ENCODE data around the gene BLACAT1.
"Not testable (repeated sequence)": the region's sequence is repeated elsewhere in the genome, so short reads cannot be mapped to it uniquely, and the experiment has no call there.

Gene BLACAT1

DNA sequence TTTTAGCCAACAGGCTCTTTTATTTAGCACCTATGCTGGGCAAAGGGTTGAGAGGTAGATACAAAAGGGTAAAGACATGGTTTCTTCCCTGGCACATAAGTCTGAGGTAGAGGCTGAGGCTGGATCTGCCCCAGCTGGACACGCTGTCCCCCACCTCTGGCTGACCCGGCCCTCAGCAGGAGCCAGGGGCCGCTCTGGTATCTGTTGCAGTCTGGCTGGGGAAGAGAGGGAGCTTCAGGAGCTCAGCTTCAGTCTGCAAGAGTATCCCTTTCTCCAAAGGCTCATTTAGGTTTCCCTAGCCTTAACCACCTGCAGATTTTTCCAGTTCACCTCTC is 14.2 kb downstream of the BLACAT1 start:
- no peak for DNase-seq (ENCODE audit: low read depth in 2 of 2)

DNA sequence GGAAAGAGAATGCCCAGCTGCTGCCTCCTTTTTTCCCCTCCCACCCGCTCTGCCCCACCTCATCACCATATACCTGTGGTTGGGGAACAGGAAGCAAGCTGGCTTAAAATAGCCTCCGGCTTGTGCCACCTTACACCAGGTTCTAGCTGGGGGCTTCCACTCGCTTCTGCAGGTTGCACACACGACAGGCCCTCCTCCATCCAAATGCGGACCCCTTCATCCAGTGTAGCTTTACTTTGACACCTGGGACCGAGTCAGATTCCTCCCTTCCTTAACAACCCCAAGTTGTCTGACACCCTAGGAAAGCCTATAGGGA is 14.6 kb downstream of the BLACAT1 start:
- DNase-seq (ENCODE audit: low read depth in 2 of 2): no peak

DNA sequence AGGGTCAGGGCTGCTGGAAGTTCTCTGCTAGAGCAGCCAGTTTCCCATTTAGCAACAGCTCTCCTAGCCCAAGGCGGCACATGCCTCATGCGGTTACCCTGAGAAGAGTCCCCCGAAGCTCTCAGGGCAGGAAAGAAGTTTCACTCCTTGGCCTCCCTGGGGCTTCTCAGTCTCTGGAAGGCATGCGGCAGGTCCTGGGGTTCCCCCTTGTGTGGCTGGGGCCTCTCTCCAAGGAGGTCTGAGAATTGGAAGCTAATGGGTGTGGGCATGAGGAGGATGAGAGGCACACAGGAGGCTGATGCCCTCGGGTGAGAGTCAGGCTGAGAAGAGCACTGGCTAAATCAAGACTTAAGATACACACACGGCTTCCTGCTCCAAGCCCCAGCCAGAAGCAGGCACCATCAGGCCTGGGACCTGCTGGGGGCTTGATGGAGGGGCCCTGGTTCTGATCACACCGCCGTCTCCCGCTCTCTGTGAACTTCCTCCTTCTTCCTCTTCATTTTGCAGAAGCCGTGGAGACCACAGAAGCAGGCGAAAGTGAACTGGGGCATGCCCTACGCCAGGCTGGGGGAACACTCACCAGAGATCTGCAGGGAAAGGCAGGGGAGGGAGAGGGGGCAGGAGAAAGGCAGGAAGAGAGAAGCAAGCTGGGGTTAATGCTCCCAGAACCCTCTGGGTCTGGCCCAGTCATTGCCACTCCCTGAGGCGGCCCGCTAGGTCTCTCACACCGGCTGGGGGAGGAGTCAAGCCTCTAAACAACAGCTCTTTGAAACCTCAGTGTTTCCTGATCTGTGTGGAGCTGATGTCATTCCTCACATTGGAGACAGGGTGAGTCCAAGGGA is 15.1 kb downstream of the BLACAT1 start:
- peak; percentile 34 to 38 for DNase-seq (ENCODE audit: low read depth in 2 of 2)

DNA sequence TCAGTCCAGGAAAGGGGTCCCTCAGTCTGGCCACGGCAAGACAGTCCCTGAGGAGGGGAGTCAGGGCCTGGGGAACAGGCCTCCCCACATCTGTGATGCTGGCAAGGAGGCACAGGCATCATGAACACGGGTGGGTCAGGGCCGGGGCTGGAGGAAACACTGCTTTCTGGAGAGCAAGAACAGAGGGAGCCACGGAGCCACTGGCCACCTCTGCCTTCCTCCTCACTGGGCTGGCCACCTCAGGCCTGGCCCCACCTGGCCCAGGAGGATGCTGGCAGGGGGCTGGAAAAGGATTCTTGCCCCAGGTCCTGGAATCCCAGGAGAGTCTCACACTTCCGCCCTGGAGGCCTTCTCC is 15.7 kb downstream of the BLACAT1 start:
- no peak for DNase-seq (ENCODE audit: low read depth in 2 of 2)

DNA sequence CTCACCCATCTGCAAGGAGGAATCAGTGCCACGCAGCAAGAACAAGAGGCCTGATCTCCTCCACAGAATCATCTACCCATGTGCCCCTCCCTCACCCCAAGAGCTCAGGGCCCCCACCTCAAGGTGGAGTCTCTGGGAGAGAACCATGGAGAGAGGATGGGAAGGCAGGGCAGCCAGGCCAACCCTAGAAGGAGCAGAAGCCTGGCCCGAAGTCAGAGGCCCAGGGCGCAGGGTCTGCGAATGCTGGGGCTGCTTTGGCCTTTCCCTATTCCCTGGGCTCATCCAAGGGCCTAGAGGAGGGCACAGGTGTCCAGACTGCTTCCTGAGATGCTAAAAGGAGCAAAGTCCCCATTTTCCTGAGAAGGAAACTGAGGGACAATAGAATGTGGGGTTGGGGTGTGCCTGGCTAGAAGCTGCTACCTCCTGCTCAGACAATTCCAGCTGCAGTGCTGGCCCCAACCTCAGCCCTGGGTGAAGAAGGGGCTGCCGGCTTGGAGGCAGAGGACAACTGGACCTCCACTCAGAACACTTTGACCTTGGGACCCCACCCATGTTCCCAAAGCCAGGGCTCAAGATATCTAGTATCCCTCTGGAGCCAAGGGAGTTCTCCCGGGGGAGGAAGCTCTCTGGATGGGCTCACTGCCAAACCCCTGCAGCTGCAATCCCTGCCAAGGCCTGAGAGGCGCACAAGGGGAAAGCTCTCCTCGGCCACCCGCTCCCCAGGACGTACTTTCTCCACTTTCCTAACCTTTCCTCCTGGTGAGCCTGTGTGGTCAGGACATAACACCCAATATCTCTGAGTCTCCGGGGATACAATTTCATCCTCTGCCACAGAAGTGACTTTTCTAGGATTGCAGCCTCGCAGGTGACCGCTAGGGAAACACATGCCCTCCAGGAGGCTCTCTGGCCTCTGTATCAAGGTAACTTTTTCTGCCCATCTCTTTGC is 17.4 kb downstream of the BLACAT1 start:
- no peak for DNase-seq (ENCODE audit: low read depth in 2 of 2)

DNA sequence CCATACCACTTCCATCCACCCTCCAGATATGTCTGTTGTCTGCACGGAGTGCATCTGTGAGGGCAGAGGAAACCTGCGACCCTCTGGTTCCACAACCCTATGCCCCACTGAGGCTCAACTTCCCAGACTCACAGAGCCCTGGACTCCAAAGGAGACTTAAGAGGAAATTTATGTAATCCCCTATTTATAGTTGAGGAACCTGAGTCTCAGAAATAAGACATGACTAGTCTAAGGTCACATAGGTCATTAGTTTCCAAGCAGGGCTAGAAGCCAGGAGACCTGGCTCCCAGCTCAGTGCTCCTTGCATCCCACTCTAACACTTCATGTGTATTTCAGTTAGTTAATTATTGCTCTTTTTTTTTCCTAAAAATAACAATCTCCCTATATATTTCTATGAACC is 18.3 kb downstream of the BLACAT1 start:
- DNase-seq (ENCODE audit: low read depth in 2 of 2): no peak

DNA sequence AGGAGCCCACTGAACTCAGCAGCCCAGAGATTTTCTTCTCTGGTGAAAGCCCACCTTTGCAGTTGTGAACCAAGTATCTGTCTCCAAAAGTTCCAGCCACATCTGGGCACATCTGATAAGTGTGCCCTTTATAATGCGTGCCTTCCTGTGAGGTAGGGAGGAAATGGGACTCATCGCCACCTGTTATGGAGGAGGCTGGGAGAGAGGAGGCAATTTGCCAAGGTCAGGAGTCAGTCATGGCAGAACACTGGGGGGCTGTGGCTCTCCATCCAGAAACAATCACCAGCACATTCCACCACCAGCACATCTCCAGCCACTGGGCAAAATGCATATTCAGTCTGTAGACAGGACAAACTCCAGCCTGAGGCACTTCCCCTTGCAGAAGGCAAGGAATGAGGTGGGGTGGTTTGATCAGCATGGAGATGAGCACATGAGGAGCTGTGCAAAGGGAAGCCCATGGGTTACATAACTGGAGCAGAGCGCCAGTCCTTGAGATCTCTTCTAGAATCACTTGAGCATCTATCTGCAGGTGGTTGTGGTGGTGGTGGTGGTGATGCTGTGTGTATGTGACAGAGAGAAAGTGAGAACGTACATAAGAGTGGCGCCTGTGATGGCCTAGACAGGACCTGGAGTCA is 19.0 kb downstream of the BLACAT1 start:
- no peak for DNase-seq (ENCODE audit: low read depth in 2 of 2)

DNA sequence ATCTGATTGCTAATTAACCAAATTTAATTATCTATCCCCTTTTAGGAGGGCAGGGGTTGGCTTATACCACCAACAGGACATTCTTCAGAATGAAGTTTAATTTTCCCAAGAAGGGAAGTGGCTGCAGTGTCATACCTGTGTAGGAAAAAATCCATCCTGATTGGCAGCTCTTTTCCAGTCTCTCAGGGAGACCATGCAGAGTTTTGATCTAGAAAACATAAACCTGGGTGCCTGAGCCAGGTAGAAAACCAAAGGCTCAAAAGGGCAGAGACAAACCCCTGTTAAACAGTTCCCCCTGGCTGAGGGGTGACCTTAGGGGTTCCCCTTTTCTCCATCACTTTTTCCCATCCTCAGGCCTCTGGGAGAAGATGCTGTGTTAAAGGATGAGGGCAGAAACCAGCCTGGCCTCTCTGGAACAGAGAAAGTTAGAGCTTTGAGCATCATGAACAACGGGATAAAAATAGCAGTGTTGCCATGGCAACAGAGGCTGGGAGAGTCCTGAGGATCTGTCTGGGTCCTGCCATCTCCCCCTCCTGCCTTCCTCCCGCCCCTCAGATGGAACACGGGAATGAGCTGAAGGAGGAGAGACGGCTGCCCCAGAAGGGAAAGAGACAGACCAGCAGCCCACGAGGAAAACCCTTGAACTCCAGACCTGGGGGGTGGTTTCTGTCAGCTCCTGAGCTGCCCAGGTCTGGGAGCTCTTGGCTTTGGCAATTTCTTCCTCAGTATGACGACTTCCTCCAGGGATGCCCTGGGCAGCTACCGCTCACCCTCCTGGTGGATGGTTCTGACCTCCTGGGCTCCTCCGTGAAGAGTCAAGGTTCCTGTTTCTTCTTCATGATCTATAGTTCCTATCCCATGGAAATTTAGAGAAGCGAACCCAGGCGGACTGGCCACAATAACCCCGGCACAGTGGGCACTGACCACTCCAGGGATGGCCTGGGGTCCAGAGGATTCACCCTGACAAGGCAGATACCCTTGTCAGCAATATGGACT is 20.0 kb downstream of the BLACAT1 start:
- no peak for DNase-seq (ENCODE audit: low read depth in 2 of 2)

DNA sequence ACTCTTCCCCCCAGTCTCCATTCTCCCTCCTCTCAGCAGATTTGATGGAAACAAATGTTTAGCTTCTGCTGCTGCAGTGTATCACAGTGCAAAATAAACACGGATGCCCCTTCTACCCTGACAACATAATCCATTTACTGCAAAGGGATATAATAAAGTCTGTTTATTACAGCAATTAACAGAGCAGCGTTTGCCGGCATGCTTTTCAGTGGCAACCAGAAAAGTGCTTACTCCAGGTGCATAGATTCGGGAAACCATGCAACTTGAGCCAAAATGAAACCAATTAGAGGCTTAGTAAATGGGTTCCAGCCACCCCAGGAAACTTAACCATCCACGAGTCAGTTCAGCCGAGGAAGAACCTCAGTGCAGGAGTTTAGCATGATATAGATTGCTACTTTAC is 21.1 kb downstream of the BLACAT1 start:
- DNase-seq (ENCODE audit: low read depth in 2 of 2): no peak

DNA sequence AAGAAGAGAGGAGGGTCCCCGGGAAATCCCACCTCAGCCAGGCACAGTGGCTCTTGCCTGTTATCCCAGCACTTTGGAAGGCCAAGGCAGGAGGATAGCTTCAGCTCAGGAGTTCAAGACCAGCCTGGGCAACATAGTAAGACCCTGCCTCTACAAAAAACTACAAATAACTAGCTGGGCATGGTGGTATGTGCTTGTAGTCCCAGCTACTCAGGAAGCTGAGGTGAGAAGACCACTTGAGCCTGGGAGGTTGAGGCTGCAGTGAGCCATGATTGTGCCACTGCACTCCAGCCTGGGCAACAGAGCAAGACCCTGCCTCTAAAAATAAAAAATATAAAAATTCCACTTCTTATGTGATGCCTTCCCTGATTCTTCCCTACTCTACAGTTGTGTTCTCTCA is 23.2 kb downstream of the BLACAT1 start:
- DNase-seq (ENCODE audit: low read depth in 2 of 2): not testable (repeated sequence)

DNA sequence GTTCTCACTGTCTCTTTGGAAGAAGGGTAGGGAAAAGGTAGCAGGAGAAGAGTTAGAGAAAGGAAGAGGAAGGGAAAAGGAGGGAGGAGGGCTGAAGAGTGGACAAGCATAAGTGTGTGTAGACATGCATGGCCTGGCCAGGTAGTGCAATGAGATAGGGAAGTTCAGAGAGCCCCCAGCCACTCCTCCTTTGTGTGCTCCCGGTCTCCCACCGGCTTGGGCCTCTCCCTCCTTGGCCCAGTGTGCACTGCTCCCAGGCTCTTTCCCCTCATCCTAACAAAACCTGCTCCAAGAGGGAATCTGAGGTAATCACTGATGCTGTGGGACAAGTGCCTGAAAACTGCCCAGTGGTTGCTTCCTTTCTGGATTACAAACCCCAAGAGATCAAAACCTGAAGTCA is 23.7 kb downstream of the BLACAT1 start:
- DNase-seq (ENCODE audit: low read depth in 2 of 2): no peak

DNA sequence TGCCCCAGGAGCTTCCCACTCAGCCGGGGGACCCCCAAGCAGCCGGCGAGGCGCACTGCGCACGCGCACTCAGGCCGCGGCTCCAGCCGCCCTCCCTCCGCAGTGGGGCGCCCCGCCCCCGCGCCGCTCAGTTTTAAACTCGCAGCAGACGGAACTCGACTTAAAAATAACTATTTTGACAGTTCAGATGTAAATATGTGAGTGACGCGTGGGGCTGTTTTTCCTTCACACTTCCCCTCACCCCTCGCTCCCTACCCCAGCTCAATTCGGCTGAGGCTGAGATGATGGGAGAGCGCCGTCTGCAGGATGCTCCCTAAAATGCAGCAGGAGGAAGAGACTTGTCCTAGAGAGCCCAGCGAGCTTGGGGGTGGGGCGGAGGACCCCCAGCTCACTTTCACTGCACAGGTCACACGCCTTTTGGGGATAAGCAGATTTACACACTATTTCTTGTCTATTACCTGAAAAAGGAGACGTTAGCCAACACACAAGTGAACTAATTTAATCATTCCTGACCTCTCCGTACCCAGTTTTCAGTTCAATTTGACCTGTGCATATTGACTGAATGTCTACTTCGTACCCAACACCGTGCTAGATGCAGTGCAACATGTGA is 25.0 kb downstream of the BLACAT1 start:
- no peak for DNase-seq (ENCODE audit: low read depth in 2 of 2)

DNA sequence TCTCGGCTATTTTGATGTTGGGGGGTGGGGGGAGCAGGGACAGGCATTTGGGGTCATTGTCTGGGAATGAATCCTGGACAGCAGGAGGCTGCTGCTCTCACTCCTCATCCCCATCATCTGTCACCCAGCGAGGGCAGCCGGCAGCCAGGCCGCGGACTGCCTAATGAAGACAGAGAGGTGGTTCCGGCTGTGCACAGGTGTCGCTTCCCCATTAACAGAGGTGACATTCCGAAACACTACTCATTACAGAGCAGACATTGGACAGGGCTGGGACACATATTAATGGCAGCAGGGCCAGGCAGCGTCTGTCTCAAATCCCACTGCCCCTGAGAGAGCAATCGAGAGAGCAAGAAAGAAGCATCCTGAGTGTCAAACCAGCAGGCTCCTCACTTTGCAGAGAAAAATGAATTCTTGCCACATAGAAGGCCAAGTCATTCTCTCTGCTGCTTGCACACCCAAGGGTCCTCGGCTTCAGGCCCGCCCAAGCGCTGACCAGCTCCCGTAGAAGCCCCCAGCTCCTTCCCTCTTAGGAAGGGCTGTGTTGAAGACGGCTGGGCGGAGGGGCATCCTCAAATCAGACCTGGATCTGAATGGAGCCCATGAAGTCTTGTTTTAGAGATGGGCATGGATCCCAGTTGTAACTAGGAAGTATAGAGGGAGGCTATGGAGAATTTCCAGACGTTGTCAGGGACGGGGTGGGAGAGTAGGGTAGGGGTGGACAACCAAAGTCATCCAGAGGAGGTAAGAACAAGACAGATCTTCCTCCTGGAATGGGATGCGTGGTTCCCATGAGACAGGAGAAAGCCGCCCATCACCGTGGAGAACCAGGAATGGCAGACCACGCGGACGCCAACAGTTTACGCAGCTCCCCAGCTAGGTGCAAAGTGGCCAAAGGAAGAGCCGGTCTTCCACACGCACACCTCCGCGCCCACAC is 25.8 kb downstream of the BLACAT1 start:
- no peak for DNase-seq (ENCODE audit: low read depth in 2 of 2)

DNA sequence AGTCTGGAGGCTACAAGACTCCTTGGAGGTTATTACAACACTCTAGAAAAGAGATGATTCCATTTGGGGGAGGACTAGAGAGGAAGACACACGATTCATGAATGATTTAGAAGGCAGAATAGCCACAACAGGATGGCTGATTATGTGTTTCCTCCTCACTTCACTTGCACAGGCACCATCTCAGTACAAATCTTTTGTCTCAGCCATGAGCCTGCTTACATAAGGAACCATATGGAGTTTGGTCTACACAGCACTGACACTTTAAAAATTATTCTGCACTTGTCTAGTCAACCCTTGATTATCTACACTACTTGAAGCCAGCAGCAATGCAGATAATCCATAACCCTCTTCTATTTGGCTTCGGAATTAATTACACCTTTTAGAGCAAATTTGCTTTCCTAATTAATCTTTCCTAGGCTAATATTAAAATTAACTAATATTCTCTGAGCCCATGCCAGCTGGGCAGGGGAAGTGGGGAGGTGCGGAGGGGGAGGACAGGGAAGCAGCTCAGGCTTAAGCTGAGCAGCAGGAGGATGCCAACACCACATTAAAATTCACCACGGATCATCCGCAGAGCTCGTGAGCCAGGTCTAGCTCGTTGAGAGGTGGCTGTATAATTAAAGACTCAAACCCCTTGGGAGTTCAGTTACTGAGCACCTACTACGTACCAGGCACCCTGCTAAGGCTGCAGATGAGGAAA is 30.8 kb downstream of the BLACAT1 start:
- DNase-seq (ENCODE audit: low read depth in 2 of 2): no peak

DNA sequence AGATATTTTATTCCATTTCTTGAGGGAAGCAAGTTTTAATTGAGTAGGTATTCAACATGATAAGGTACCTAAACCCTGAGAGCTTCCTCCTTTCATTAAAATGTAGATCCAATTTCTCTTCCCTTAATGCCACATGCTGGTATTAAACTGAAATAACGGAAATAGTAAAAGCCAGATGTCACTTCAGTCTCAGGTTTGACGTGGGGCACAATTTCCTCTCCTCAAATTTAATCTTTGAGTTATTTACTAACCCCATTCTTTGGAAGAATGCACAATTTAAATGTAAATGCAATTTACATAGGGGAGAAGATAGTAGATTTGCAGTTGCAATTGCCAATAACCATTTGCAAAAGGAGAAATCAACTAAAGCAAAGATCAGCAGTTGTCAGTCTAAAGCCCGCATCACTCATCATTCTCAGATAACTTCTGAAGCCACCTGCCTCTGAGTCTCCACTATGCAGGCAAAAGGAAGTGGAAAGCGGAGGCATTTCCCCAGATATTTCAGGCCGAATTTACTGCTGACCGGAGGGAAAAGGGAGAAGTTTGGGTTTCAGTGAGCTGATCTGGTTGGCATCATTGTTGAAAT is 31.9 kb downstream of the BLACAT1 start:
- DNase-seq (ENCODE audit: low read depth in 2 of 2): no peak

DNA sequence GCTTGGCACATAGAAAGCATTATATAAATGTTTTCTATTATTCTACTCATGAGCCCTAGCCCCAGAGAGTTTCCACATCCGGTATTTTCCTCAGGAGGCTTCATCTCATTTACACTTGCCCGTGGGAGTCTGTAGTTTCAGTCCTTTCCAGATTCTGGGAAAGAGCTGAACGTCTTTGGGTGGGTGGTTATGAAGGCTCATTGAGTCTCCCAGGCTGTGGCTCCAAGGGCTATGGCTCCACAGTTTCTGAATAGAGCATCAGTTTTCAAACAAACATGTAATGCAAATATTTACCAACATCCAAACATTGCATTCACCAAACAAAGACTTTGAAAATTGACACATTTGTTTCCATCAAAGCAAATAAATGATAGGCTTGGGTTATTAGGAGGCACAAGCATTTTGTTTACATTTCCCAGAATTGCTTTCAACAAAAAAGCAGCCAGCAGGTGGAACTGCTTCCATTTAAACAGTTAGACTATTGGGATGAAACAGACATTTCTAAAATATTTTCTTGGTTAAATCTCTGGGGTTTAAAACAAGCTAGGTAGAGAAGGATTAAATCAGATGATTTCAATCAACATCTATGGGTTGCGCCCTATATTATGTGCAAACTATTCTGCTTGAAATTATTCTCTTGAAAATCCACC is 32.7 kb downstream of the BLACAT1 start:
- no peak for DNase-seq (ENCODE audit: low read depth in 2 of 2)

DNA sequence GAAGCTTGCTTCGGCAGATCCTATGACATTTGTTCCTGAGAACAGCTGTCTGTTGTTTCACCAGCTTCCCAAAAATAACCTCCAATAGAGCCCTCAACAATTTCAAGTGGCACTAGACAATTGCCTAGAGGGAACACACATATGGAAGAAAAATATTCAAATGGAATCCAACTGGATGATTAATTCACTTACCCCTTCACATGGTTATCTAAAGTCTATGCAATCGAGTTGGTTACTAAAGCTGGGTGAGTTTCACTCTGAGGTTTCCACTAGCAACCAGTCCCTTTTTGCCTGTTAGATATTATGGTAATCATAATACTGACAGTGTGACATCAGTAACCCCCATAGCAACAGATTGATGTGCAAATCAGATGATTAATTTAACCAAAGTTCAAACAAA is 34.0 kb downstream of the BLACAT1 start, which contains the start of gene LEMD1:
Gene LEMD1, minus strand, starts transcription at position 259 of the 400 bp plus-strand sequence. CDS start 1,520 bp downstream, outside the sequence.
- no peak for DNase-seq (ENCODE audit: low read depth in 2 of 2)

DNA sequence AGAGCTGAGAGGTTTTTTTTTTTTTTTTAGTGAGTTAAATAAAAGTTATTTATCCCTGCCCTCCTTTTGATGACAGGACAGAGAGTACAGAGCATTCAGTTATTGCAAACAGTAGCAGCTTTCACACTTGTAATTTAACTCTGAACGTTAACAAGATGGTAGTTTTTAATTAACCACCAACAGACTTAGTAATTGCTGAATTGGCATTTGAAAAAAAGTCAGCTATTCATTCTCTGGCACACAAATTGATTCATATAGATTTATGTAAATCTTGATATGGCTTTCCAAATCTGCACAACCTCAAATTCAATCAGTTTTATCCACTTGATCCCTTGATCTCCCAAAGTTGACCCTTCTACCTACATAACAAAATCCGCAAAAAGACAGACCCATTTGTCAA is 34.9 kb downstream of the BLACAT1 start:
- no peak for DNase-seq (ENCODE audit: low read depth in 2 of 2)
